Muscle layer of colon (tissue), 2 donors: ENCODE results near the gene ADGRB3.
"Not testable (repeated sequence)": the region's sequence is repeated elsewhere in the genome, so short reads cannot be mapped to it uniquely, and the experiment has no call there.

Source experiments
- H3K27ac ChIP-seq: one replicate; pipeline ENCODE4 v1.7.0; 2013; ENCODE audit warnings: low read depth, mild to moderate bottlenecking, low read length, moderate library complexity
- H3K27me3 ChIP-seq, 2 donors: one replicate each; pipeline ENCODE4 v1.7.0; 2013; ENCODE audit warnings: low read length in 2 of 2, mild to moderate bottlenecking in 2 of 2; ENCODE audit not compliant: insufficient read depth in 2 of 2, control insufficient read depth in 1 of 2
- H3K36me3 ChIP-seq: one replicate; pipeline ENCODE4 v1.7.0; 2013; ENCODE audit warnings: mild to moderate bottlenecking, low read length; ENCODE audit not compliant: insufficient read depth
- H3K4me1 ChIP-seq: one replicate; pipeline ENCODE4 v1.7.0; 2013; ENCODE audit warnings: mild to moderate bottlenecking, low read length; ENCODE audit not compliant: insufficient read depth
- H3K4me3 ChIP-seq, 2 donors: one replicate each; pipeline ENCODE4 v1.7.0; 2013; ENCODE audit warnings: low read length in 2 of 2, low read depth in 1 of 2, mild to moderate bottlenecking in 1 of 2, moderate library complexity in 1 of 2
- H3K9ac ChIP-seq: one replicate; pipeline ENCODE4 v1.7.0; 2013; ENCODE audit warnings: low read length
- H3K9me3 ChIP-seq: one replicate; pipeline ENCODE4 v1.7.0; 2013; ENCODE audit warnings: mild to moderate bottlenecking, low read length
- donor health status: abdominal sarcoma.
- donor health status: Adenocarcinoma of cecum.

ADGRB3 gene

DNA sequence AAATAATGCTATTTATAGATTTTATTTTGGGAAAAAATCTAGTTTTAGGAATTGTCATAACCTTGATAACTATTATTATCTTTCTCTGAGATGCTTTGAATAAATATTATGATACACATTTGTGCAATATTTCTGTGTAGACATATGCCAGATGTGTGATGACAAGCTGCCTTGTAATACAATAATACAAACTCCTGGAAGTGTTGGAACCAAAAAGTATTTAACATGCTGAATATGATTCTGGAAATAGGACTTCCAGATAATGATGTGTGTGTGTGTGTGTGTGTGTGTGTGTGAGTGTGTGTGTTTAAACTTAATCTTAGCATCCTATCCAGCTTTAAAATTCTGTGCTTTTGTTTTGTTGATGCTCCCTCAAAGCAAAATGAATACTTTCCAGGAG is 233.6 kb downstream of the ADGRB3 start:
- no peak overlapping the region for H3K27ac ChIP-seq
- no peaks in the 10 kb centered on the region for H3K27me3 ChIP-seq
- no peak overlapping the region for H3K4me3 ChIP-seq
- no peaks in the 10 kb centered on the region for H3K9me3 ChIP-seq
- no peaks in the 10 kb centered on the region for H3K36me3 ChIP-seq
- no peak overlapping the region for H3K9ac ChIP-seq
- H3K4me1 ChIP-seq = no peaks in the 10 kb centered on the region

- Histone ChIP-seq H3K4me3 (no peak overlapping the region), H3K27me3 (no peaks in the 10 kb centered on the region), H3K9me3 (no peaks in the 10 kb centered on the region)
Observed at GRCh38 chr6:68873236-68873635, 238.2 kb downstream of the ADGRB3 start.

DNA sequence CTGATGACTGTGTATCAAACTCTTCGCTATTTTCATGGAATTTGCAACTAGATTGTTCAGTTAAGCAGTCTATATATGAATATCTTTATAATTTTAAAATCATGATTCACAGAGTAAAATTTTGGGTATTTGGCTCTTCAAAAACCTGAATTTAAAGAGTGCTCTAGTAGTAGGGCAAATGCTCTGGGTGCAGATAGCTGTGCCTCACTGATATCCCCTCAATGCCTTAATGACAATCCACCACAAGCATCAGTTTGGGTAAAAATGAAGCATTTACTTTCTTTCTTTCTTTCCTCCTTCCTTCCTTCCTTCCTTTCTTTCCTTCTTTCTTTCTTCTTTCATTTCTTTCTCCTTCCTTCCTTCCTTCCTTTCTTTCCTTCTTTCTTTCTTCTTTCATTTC is 239.7 kb downstream of the ADGRB3 start:
- no peaks in the 10 kb centered on the region for H3K9me3 ChIP-seq
- no peak overlapping the region for H3K27ac ChIP-seq
- H3K9ac ChIP-seq = no peak overlapping the region
- no peak overlapping the region for H3K4me3 ChIP-seq
- H3K36me3 ChIP-seq = no peaks in the 10 kb centered on the region
- H3K27me3 ChIP-seq = no peaks in the 10 kb centered on the region
- H3K4me1 ChIP-seq = no peaks in the 10 kb centered on the region

More at GRCh38 chr6:68873236-68873635, 238.2 kb downstream of the ADGRB3 start:
- no peaks in the 10 kb centered on the region for H3K36me3 ChIP-seq
- H3K4me1 ChIP-seq = no peaks in the 10 kb centered on the region
- no peak overlapping the region for H3K27ac ChIP-seq
- no peak overlapping the region for H3K9ac ChIP-seq

- Histone ChIP-seq H3K4me3 (no peak overlapping the region), H3K27me3 (no peaks in the 10 kb centered on the region), H3K9me3 (no peaks in the 10 kb centered on the region), H3K36me3 (no peaks in the 10 kb centered on the region), H3K9ac (no peak overlapping the region), H3K27ac (no peak overlapping the region), H3K4me1 (no peaks in the 10 kb centered on the region)
Observed at GRCh38 chr6:68875403-68875802, 240.3 kb downstream of the ADGRB3 start.

GRCh38 chr6:68876792-68877493 is 241.9 kb downstream of the ADGRB3 start:
- no peaks in the 10 kb centered on the region for H3K9me3 ChIP-seq
- no peak overlapping the region for H3K9ac ChIP-seq
- no peaks in the 10 kb centered on the region for H3K4me1 ChIP-seq
- no peak overlapping the region for H3K4me3 ChIP-seq
- no peak overlapping the region for H3K27ac ChIP-seq
- no peaks in the 10 kb centered on the region for H3K27me3 ChIP-seq
- H3K36me3 ChIP-seq = no peaks in the 10 kb centered on the region

DNA sequence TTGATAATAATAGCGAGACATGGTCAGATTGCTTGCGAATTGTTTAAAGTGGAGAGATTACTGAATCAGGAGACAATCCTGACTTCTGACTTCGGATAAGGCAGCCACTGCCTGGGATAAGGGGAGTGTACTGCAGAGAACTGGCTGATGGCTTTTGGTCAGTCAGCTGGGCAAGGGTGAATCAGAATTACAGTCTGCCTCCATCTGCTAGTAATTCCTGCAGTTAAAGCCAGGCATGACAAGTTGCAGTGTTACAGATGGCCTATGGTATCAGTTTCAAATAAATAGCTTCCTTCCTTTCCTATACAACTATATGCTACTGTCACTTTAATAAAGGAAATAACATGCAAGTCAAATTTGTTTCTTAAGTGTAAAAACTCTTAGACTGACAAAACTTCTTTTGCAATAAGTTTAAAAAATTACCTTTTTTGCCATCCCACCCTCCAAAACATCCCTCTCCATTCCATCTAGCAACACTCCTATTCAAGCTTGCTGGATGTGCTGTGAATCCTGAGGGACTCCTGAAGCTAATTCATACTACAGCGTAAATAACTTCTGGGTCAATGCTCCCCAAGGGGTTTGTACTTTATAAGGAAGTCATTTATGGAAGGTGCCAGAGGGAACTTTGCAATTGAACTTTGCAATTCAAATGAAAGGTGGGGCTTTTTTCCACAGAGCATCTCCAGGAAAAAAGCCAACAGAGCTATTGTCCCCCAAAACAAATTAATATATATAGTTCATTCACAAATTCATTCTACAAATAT is 245.2 kb downstream of the ADGRB3 start:
- Histone ChIP-seq H3K36me3 (no peaks in the 10 kb centered on the region), H3K4me3 (no peak overlapping the region), H3K9ac (no peak overlapping the region), H3K27me3 (no peaks in the 10 kb centered on the region), H3K4me1 (no peaks in the 10 kb centered on the region), H3K9me3 (no peaks in the 10 kb centered on the region), H3K27ac (no peak overlapping the region)

DNA sequence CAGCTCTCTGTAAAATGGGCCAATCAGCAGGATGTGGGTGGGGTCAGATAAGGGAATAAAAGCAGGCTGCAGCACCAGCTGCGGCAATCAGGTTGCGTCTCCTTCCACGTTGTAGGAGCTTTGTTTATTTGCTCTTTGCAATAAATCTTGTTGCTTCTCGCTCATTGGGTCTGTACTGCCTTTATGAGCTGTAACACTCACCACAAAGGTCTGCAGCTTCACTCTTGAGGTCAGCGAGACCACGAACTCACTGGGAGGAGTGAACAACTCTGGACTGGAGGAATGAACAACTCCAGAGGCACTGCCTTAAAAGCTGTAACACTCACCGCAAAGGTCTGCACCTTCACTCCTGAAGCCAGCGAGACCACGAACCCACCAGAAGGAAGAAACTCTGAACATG is 248.2 kb downstream of the ADGRB3 start:
- H3K4me3 ChIP-seq, H3K27me3 ChIP-seq, H3K36me3 ChIP-seq, H3K9me3 ChIP-seq, H3K9ac ChIP-seq, H3K27ac ChIP-seq, H3K4me1 ChIP-seq: not testable (repeated sequence)

DNA sequence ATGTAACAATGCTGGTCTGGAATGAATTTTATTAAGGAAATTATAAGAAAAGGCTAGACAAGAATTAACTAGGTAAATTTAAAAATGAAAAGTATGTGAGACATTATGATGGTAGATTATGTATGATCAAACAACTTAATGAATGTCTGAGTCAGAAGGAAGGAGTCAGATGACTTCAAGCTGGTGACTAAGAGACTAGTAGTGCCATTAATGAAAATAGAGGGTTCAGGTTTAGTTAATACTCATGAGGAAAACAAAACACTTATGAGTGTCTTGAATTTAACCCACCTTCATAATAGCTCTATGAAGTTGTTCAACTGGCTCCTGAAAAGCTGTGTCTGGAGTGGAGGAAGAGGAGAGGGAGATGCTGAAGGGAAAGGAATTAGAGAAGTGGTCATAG is 256.3 kb downstream of the ADGRB3 start:
- Histone ChIP-seq H3K9ac (no peak overlapping the region), H3K9me3 (no peaks in the 10 kb centered on the region)

GRCh38 chr6:68892452-68892851 is 257.4 kb downstream of the ADGRB3 start:
- no peak overlapping the region for H3K4me3 ChIP-seq
- H3K9ac ChIP-seq = no peak overlapping the region
- H3K27me3 ChIP-seq = no peaks in the 10 kb centered on the region
- H3K27ac ChIP-seq = no peak overlapping the region
- no peaks in the 10 kb centered on the region for H3K4me1 ChIP-seq
- H3K36me3 ChIP-seq = no peaks in the 10 kb centered on the region
- no peaks in the 10 kb centered on the region for H3K9me3 ChIP-seq

More for the DNA sequence above, 256.3 kb downstream of the ADGRB3 start:
- H3K4me1 ChIP-seq = no peaks in the 10 kb centered on the region
- no peaks in the 10 kb centered on the region for H3K27me3 ChIP-seq
- no peak overlapping the region for H3K4me3 ChIP-seq
- H3K27ac ChIP-seq = no peak overlapping the region
- H3K36me3 ChIP-seq = no peaks in the 10 kb centered on the region

- H3K27ac ChIP-seq = no peak overlapping the region
- H3K9me3 ChIP-seq = no peaks in the 10 kb centered on the region
- no peaks in the 10 kb centered on the region for H3K27me3 ChIP-seq
- H3K4me3 ChIP-seq = no peak overlapping the region
- H3K36me3 ChIP-seq = no peaks in the 10 kb centered on the region
- no peak overlapping the region for H3K9ac ChIP-seq
- H3K4me1 ChIP-seq = no peaks in the 10 kb centered on the region
Observed at GRCh38 chr6:68895929-68896328, 260.8 kb downstream of the ADGRB3 start.

DNA sequence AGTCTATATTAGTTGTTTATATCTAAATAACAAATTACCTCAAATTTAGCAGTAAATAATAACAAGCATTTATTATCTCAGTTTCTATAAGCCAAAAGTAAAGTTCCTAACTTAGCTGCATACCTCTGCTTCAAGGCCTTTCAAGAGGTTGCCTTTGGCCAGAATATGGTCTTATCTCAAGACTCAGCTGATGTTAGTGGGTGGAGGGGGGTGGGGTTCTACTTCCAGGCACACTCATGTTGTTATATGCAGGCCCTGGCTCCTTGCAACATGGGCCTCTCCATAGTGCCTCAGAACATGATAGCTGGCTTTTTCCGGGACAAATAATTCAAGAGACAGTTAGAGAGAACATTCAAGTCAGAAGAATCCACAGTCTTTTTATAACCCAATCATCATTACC is 266.0 kb downstream of the ADGRB3 start:
- Histone ChIP-seq H3K4me1 (no peaks in the 10 kb centered on the region), H3K9ac (no peak overlapping the region), H3K27ac (no peak overlapping the region), H3K27me3 (no peaks in the 10 kb centered on the region), H3K36me3 (no peaks in the 10 kb centered on the region), H3K4me3 (no peak overlapping the region), H3K9me3 (no peaks in the 10 kb centered on the region)

DNA sequence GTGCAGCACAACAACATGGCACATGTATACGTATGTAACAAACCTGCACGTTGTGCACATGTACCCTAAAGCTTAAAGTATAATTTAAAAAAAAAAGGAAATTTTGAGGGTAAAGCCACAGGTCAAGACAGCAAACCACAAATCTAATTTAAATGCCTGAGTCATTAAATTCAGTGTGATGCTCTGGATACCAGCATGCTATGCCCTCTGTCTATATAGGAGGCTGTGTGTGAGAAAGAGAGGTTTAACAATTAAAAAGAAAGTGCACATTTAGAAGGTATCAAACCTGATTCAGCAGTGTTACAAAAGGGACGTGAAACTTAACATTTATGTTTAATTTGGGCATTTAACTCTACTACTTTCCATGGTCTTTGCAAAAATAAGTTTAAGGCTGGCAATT is 276.3 kb downstream of the ADGRB3 start:
- H3K4me1 ChIP-seq = no peaks in the 10 kb centered on the region
- H3K4me3 ChIP-seq = no peak overlapping the region
- no peaks in the 10 kb centered on the region for H3K36me3 ChIP-seq
- no peaks in the 10 kb centered on the region for H3K27me3 ChIP-seq
- H3K9me3 ChIP-seq = no peaks in the 10 kb centered on the region
- H3K27ac ChIP-seq = no peak overlapping the region
- no peak overlapping the region for H3K9ac ChIP-seq
